NT2/D1 (cell line): ENCODE results near the gene SARDH.

Source experiments
- SUZ12 ChIP-seq: IDR thresholded peaks from 2 replicates; pipeline ENCODE4 v1.6.1; 2011; ENCODE audit not compliant: insufficient read length, insufficient read depth; ENCODE audit errors: extremely low read depth
- YY1 ChIP-seq: IDR thresholded peaks from 2 replicates; pipeline ENCODE4 v1.6.1; 2011; ENCODE audit not compliant: insufficient read length, insufficient read depth

- TF ChIP-seq YY1: no peak
- TF ChIP-seq SUZ12: no peak
These were observed 122.5 kb downstream of the SARDH start for GRCh38 chr9:133615606-133616188.
